ENCODE results near the gene MAPK6. TPM values are rescaled to one million over a fixed set of nuclear protein-coding genes. Genes with fewer than 3 reads are reported as not detected.

The MAPK6 gene
- total and polyA plus RNA-seq, 8 donors, result 2.3 to 159 (median 14.5) TPM

DNA sequence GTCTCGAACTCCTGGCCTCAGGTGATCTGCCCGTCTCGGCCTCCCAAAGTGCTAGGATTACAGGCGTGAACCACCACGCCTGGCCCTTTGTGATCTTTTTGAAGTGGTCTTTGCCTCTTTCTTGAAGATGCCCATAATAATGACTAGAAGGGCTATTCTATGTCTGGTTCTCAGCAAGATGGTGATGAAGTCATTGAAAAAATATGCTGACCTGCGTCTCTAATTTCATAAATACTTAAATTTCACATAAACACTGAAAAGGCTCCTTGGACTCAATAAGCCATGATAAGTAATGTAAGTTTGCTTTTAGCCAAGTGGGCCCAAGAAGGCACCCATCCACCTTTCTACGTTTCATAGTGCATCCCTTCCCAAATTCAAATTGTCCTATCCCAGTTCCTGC, 775 bp upstream of the MAPK6 start:
- H3K27ac ChIP-seq, result peak overlapping the region in 4 of 5 donors; percentile 93 to 97 (median 95)
- WGBS, 5 donors, result 94 to 97% (median 96%) methylated on average over 7 of the region's 7 CpGs
- H3K4me3 ChIP-seq, result peak overlapping the region in 3 of 4 donors; percentile 44 to 79 (median 62)
- no peak for DNase-seq
- no peaks in the 10 kb centered on the region for H3K36me3 ChIP-seq
- H3K9me3 ChIP-seq, result no peaks in the 10 kb centered on the region
- H3K27me3 ChIP-seq, result no peaks in the 10 kb centered on the region
- TF ChIP-seq, protein P1, sequence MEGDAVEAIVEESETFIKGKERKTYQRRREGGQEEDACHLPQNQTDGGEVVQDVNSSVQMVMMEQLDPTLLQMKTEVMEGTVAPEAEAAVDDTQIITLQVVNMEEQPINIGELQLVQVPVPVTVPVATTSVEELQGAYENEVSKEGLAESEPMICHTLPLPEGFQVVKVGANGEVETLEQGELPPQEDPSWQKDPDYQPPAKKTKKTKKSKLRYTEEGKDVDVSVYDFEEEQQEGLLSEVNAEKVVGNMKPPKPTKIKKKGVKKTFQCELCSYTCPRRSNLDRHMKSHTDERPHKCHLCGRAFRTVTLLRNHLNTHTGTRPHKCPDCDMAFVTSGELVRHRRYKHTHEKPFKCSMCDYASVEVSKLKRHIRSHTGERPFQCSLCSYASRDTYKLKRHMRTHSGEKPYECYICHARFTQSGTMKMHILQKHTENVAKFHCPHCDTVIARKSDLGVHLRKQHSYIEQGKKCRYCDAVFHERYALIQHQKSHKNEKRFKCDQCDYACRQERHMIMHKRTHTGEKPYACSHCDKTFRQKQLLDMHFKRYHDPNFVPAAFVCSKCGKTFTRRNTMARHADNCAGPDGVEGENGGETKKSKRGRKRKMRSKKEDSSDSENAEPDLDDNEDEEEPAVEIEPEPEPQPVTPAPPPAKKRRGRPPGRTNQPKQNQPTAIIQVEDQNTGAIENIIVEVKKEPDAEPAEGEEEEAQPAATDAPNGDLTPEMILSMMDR (IDR thresholded peaks at IDR 0.05), result no peak
- TF ChIP-seq POLR2AphosphoS5 (IDR thresholded peaks at IDR 0.05) (no peak), POLR2A (IDR thresholded peaks at IDR 0.05) (no peak), EP300 (IDR thresholded peaks at IDR 0.05) (no peak)
- intact Hi-C loops (cut with DNase I; ENCODE audit: low total_unique reads), result no loop called here
- peaks cover 17 to 36% (median 28%) of the 10 kb centered on the region in 4 donors for H3K4me1 ChIP-seq

GRCh38 chr15:52019394-52020220, 588 bp downstream of the MAPK6 start:
- H3K36me3 ChIP-seq, result no peaks in the 10 kb centered on the region
- DNase-seq, result peak; percentile 89 to 93
- no peaks in the 10 kb centered on the region for H3K27me3 ChIP-seq
- H3K4me1 ChIP-seq, result peaks cover 21 to 43% (median 33%) of the 10 kb centered on the region in 4 donors
- intact Hi-C loops (cut with DNase I; ENCODE audit: low total_unique reads), result no loop called here
- H3K9me3 ChIP-seq, result no peaks in the 10 kb centered on the region
- 0 to 1% (median 0%) methylated on average over 19 to 100 of the region's 100 CpGs for WGBS, 5 donors
- peak overlapping the region; percentile 52 to 79 (median 57) for H3K4me3 ChIP-seq
- TF ChIP-seq, protein P1 (IDR thresholded peaks at IDR 0.05), result no peak
- TF ChIP-seq POLR2A (IDR thresholded peaks at IDR 0.05) (peak in 1 of 4 donors; percentile 61), EP300 (IDR thresholded peaks at IDR 0.05) (peak; percentile 51), POLR2AphosphoS5 (IDR thresholded peaks at IDR 0.05) (peak; percentile 74 to 92 (median 91))
- peak overlapping the region; percentile 94 to 97 (median 95) for H3K27ac ChIP-seq

DNA sequence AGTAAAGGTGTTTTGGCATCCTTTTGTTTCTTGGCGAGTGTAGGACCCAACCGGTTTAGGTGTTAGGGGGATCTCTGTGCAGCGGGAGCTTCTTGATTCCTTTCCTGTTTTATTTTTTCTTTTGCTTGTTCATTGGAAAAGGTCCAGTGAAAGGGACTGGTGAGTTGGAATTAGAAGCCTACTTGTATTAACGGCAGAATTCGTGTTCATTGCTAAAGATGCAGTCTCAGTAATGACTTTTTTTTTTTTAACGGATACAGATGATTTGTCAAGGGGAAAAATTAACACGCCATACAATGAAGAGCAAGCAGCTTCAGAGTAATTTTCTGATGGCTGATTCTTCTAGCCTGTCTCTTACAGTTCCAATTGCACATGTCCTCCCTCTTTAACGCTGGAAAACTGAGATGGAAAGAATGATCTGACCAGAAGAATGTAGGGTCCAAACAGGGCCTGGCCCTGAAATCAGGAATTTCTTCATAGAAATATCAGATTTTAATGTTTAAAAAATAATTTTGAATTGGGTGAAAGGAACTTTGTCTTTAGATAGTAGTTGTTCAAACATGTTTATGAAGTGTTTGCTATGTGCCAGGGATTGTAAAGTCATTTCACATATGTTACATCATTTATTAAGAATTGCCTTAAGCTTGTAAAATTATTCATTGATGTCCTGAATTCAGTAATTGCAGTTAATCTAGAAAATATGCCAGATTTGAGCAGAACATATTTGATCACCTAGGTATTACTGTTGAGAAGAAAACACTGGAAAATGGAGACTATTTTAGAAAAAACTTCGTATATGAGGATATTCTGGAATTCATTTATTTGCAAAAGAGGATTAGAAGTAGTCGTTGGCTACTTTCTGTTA, 1.4 kb downstream of the MAPK6 start:
- WGBS, 5 donors, result 1 to 2% (median 1%) methylated on average over 10 of the region's 10 CpGs
- TF ChIP-seq EP300 (IDR thresholded peaks at IDR 0.05), result no peak
- TF ChIP-seq POLR2A (IDR thresholded peaks at IDR 0.05), result no peak
- TF ChIP-seq, protein P1 (IDR thresholded peaks at IDR 0.05), result no peak
- intact Hi-C loops (cut with DNase I; ENCODE audit: low total_unique reads), result no loop called here
- H3K27ac ChIP-seq, result peak overlapping the region; percentile 94 to 97 (median 95)
- no peaks in the 10 kb centered on the region for H3K9me3 ChIP-seq
- no peak for DNase-seq
- peak overlapping the region; percentile 52 to 79 (median 57) for H3K4me3 ChIP-seq
- H3K36me3 ChIP-seq, result no peaks in the 10 kb centered on the region
- H3K27me3 ChIP-seq, result no peaks in the 10 kb centered on the region
- H3K4me1 ChIP-seq, result peaks cover 21 to 51% (median 33%) of the 10 kb centered on the region in 4 donors

DNA sequence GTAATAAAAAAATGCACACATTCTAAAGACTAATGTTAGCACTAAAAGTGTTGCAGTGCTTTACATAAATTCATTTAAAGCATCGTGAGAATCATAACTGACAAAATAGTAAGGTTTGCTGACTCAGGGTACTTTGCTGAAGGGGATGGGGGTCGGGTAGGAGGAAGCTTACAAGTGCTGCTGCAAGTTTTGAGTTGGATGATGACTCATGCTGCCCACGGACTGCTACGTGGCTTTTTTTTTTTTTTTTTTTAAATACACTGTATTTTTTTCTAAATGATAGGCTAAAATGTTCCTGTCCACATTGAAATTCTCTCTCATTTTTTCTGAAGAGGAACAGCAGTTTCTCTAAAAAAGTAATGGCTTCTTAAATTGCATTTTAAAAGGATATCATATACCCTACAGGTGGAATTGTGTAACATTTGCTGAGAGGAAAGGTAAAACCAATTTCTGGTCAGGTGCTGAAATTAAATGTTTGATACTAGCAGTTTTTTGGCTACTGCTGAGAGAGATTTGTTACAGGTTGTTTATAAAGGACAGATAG, 2.2 kb downstream of the MAPK6 start:
- TF ChIP-seq POLR2A (IDR thresholded peaks at IDR 0.05) (no peak), POLR2AphosphoS5 (IDR thresholded peaks at IDR 0.05) (peak in 1 of 3 donors; percentile 36)
- 0 to 4% (median 1%) methylated on average over 4 of the region's 4 CpGs for WGBS, 5 donors
- DNase-seq, result peak; percentile 40 to 85

More for the DNA sequence above, 2.2 kb downstream of the MAPK6 start:
- no peaks in the 10 kb centered on the region for H3K36me3 ChIP-seq
- intact Hi-C loops (cut with DNase I; ENCODE audit: low total_unique reads), result no loop called here
- no peaks in the 10 kb centered on the region for H3K27me3 ChIP-seq
- peak overlapping the region in 4 of 5 donors; percentile 94 to 97 (median 96) for H3K27ac ChIP-seq
- peaks cover 21 to 56% (median 36%) of the 10 kb centered on the region in 4 donors for H3K4me1 ChIP-seq
- H3K4me3 ChIP-seq, result peak overlapping the region; percentile 52 to 79 (median 57)
- H3K9me3 ChIP-seq, result no peaks in the 10 kb centered on the region
